Nephron (organoid): ENCODE measurements around the gene FARP2.
A peak's percentile ranks its signal among the peaks of the same experiment; 100 is the strongest.

Source experiments
- H3K27ac Mint-ChIP-seq, 3 experiments: 2 replicates each; pipeline ENCODE4 v1.8.0; 2020; ENCODE audit warnings: mixed read lengths in 3 of 3, mild to moderate bottlenecking in 2 of 3, moderate library complexity in 1 of 3
- H3K27me3 Mint-ChIP-seq: 2 replicates; pipeline ENCODE4 v1.8.0; 2021; ENCODE audit warnings: low read depth, mild to moderate bottlenecking, moderate library complexity, mixed read lengths
- H3K36me3 Mint-ChIP-seq: 2 replicates; pipeline ENCODE4 v1.8.0; 2020; ENCODE audit warnings: low read depth, mixed read lengths
- H3K4me1 Mint-ChIP-seq: 2 replicates; pipeline ENCODE4 v1.8.0; 2020; ENCODE audit warnings: mixed read lengths
- H3K4me3 Mint-ChIP-seq, 3 experiments: 2 replicates each; pipeline ENCODE4 v1.8.0; 2020; ENCODE audit warnings: mild to moderate bottlenecking in 3 of 3, mixed read lengths in 3 of 3, moderate library complexity in 2 of 3
- H3K9me3 Mint-ChIP-seq: 2 replicates; pipeline ENCODE4 v1.8.0; 2020; ENCODE audit warnings: mixed read lengths
- TF ChIP-seq, protein P1 (sequence below), 3 experiments: fragments of 200-600 bp; sonication (generic); IDR thresholded peaks; one replicate each; pipeline ENCODE4 v1.5.0; 2021; ENCODE audit warnings: antibody characterized with exemption in 3 of 3; ENCODE audit not compliant: unreplicated experiment in 3 of 3

Gene FARP2

DNA sequence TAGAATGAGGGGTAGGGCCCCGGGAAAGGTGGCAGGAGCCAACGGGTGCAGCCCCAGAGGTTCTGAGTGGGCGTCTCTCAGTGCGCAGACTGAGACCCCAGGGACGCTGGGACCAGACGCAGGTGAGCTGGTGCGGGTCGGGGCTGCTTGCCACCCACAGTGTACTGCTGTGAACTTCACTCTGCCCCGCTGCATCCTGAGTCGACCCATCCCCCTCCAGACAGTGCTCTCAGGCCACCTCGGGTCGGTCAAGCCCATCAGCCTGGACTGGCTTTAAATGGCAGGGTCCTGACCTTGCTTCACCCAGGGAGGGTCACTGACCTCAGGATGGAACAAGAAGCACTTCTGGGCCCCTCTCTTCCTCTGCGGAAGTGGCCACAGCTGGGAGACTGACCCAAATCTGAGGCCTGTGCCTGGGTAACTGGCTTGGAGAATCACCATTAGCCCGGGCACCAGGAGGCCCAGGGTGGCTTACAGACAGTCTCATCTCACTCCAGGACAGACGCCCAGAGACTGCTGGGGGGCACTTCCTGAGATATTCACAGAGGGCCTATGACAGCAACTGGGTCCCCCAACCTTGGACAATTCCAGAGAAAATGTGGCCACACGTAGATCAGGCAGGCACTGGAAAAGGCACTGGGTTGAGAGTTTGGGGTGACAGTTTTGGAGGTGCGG lies 178.8 kb downstream of the FARP2 start:
- TF ChIP-seq, protein P1, sequence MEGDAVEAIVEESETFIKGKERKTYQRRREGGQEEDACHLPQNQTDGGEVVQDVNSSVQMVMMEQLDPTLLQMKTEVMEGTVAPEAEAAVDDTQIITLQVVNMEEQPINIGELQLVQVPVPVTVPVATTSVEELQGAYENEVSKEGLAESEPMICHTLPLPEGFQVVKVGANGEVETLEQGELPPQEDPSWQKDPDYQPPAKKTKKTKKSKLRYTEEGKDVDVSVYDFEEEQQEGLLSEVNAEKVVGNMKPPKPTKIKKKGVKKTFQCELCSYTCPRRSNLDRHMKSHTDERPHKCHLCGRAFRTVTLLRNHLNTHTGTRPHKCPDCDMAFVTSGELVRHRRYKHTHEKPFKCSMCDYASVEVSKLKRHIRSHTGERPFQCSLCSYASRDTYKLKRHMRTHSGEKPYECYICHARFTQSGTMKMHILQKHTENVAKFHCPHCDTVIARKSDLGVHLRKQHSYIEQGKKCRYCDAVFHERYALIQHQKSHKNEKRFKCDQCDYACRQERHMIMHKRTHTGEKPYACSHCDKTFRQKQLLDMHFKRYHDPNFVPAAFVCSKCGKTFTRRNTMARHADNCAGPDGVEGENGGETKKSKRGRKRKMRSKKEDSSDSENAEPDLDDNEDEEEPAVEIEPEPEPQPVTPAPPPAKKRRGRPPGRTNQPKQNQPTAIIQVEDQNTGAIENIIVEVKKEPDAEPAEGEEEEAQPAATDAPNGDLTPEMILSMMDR (IDR thresholded peaks at IDR 0.05; ENCODE audit: unreplicated experiment in 3 of 3): no peak
- Mint-ChIP-seq H3K4me1 (peaks cover 10% of the 10 kb centered on the region), H3K9me3 (no peaks in the 10 kb centered on the region), H3K4me3 (no peak overlapping the region), H3K27me3 (peaks cover 26% of the 10 kb centered on the region), H3K36me3 (no peaks in the 10 kb centered on the region), H3K27ac (no peak overlapping the region)

GRCh38 chr2:241535871-241536655 lies 180.0 kb downstream of the FARP2 start:
- no peak overlapping the region for H3K27ac Mint-ChIP-seq
- H3K4me3 Mint-ChIP-seq: no peak overlapping the region
- no peaks in the 10 kb centered on the region for H3K9me3 Mint-ChIP-seq
- TF ChIP-seq, protein P1 (IDR thresholded peaks at IDR 0.05; ENCODE audit: unreplicated experiment in 3 of 3): no peak
- peaks cover 28% of the 10 kb centered on the region for H3K27me3 Mint-ChIP-seq
- H3K36me3 Mint-ChIP-seq: no peaks in the 10 kb centered on the region
- H3K4me1 Mint-ChIP-seq: peaks cover 15% of the 10 kb centered on the region

DNA sequence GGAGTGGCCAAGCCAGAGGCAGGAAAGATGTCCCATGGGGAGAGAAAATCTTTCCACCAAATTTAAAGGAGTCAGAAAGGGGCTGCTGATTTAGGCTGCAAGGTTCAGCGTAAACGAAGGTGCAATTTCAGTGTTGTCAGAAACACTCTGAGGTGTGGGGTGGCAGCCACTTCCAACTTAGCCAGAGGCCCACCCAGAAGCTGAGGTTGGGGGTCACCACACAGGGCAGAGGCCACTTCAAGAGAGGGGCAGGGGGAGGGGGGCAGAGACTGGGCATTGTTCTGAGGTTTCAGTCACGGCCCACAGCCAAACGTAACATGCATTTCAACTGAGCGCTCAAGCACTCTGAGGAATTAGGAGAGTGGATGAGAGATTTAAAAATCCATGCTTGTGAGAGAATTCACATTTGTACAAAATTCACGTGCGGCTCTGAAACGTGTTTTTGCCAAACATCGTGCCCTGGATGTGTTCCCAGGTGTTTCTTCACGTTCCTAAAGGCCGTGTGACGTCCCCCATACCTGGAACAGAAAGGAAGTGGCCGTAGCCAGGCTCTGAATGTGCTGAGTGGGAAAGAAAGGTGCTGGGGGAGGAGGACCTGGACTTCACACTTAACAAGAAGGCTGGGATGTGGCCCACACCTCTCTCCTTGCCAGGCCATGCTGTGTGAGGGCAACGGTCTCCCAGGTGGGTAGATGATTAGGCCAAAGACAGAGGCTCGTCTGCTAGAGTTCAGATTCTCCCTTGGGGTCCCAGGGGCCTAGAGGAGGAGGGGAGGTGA lies 182.9 kb downstream of the FARP2 start:
- H3K36me3 Mint-ChIP-seq: no peaks in the 10 kb centered on the region
- TF ChIP-seq, protein P1 (IDR thresholded peaks at IDR 0.05; ENCODE audit: unreplicated experiment in 3 of 3): no peak
- peaks cover 15% of the 10 kb centered on the region for H3K4me1 Mint-ChIP-seq
- H3K27me3 Mint-ChIP-seq: peaks cover 43% of the 10 kb centered on the region
- H3K4me3 Mint-ChIP-seq: peak overlapping the region; percentile 9 to 49 (median 24)
- no peaks in the 10 kb centered on the region for H3K9me3 Mint-ChIP-seq
- no peak overlapping the region for H3K27ac Mint-ChIP-seq

DNA sequence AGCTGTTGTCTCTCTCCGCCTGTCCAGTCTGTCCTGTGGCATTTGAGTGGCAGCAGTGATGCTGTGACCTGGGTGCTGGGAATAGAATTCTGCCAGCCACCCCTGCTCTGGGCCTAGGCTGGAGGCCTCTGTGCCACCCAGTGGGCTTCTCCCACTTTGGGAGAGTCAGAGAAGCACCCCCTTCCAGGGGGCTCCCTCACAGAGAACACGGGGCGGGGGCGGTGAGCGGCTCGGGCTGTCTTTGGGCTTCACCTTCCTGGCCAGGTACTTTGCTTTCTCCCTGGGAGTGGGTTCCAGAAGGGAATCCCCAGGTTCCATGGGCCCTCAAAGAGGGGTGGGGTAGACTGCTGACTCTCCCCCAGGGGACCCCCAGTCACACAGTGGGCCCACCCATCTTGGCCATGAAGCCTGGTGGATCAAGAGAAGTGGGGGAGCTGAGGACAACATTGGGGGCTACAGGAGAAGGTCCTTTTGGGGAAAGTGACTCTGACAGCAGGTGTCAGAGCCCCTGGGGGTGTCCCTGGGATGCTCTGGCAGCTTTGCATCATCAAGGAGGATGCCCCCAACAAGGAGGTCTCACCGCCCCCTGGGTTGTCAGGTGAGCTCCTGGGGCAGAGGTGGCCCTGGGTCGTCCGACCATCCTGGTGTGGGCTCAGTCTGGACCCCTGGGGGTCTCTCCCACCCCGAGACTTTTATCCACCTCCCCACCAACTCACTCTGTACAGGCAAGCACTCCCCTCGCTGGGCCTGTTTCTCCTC lies 183.7 kb downstream of the FARP2 start:
- TF ChIP-seq, protein P1 (IDR thresholded peaks at IDR 0.05; ENCODE audit: unreplicated experiment in 3 of 3): no peak
- no peak overlapping the region for H3K27ac Mint-ChIP-seq
- peaks cover 43% of the 10 kb centered on the region for H3K27me3 Mint-ChIP-seq
- H3K4me3 Mint-ChIP-seq: no peak overlapping the region
- H3K9me3 Mint-ChIP-seq: no peaks in the 10 kb centered on the region
- H3K4me1 Mint-ChIP-seq: peaks cover 15% of the 10 kb centered on the region
- H3K36me3 Mint-ChIP-seq: no peaks in the 10 kb centered on the region

GRCh38 chr2:241540401-241540770 lies 184.3 kb downstream of the FARP2 start:
- H3K27ac Mint-ChIP-seq: peak overlapping the region; percentile 28 to 69 (median 44)
- peaks cover 15% of the 10 kb centered on the region for H3K4me1 Mint-ChIP-seq
- H3K36me3 Mint-ChIP-seq: no peaks in the 10 kb centered on the region
- H3K9me3 Mint-ChIP-seq: no peaks in the 10 kb centered on the region
- H3K4me3 Mint-ChIP-seq: peak overlapping the region; percentile 73 to 80 (median 78)
- TF ChIP-seq, protein P1 (IDR thresholded peaks at IDR 0.05; ENCODE audit: unreplicated experiment in 3 of 3): no peak
- H3K27me3 Mint-ChIP-seq: peaks cover 43% of the 10 kb centered on the region
